Right lobe of liver (tissue), 6 donors: Measurements from ENCODE around the gene MYL2. TPM values are rescaled to one million over a fixed set of nuclear protein-coding genes. Genes with fewer than 3 reads are reported as not detected.
A peak's percentile ranks its signal among the peaks of the same experiment; 100 is the strongest.

Experiments
- ATAC-seq, 4 donors: fragments of 200-7000 bp; cut with Tn5 transposase; one replicate each; pipeline ENCODE4 v1.9.1; 2020; ENCODE audit warnings: mild to moderate bottlenecking in 4 of 4, moderate library complexity in 4 of 4
- DNase-seq, 3 donors: peaks; one replicate each; pipeline ENCODE4 v3.0.0-alpha.2; 2020
- H3K27ac ChIP-seq, 3 donors: fragments of 200-600 bp; one replicate each; pipeline ENCODE4 v1.8.0; 2022
- H3K27me3 ChIP-seq, 2 donors: fragments of 200-600 bp; one replicate each; pipeline ENCODE4 v1.8.0; 2022
- H3K36me3 ChIP-seq, 4 donors: fragments of 200-600 bp; sonication (generic) in 1 of 4; one replicate each; pipeline versions ENCODE4 v1.5.1 to v1.8.0; 2017 to 2022; ENCODE audit warnings: control low read depth in 1 of 4
- H3K4me1 ChIP-seq, 4 donors: fragments of 200-600 bp; sonication (generic) in 1 of 4; one replicate each; pipeline versions ENCODE4 v1.5.1 to v1.8.0; 2017 to 2022; ENCODE audit warnings: control low read depth in 1 of 4
- H3K4me3 ChIP-seq, 3 donors: fragments of 200-600 bp; one replicate each; pipeline ENCODE4 v1.8.0; 2022
- H3K9me3 ChIP-seq, 4 donors: fragments of 200-600 bp; sonication (generic) in 1 of 4; one replicate each; pipeline versions ENCODE4 v1.5.1 to v1.8.0; 2017 to 2022; ENCODE audit warnings: control low read depth in 1 of 4
- CTCF ChIP-seq, 4 donors: fragments of 200-600 bp in 3 of 4; fragments of 450-650 bp in 1 of 4; IDR thresholded peaks; one replicate each; pipeline versions ENCODE4 v1.5.1 to v1.8.0; 2016 to 2022; ENCODE audit warnings: antibody characterized with exemption in 4 of 4, mild to moderate bottlenecking in 2 of 4
- POLR2A ChIP-seq: fragments of 450-650 bp; IDR thresholded peaks from one replicate; pipeline ENCODE4 v1.6.1; 2017; ENCODE audit warnings: antibody characterized with exemption, mild to moderate bottlenecking
- WGBS: methylation state at CpG from one replicate; pipeline ENCODE4 v1.1.6; 2018; ENCODE audit warnings: low coverage, low lambda C conversion rate; ENCODE audit not compliant: insufficient coverage; ENCODE audit errors: missing lambda C conversion rate; 5-methylcytosine and 5-hydroxymethylcytosine counted together
- intact Hi-C, 2 donors: fragments of 100-400 bp; cut with DNase I; formaldehyde crosslinking; loops; one replicate each; pipeline versions ENCODE4 v1.11.2 to v1.14.1; 2022
- total RNA-seq, 6 experiments: library from RNA; depleted of rRNA in 2 of 6; stranded (reverse); fragments of >200 nt in 2 of 6; fragmentation: NEBNext Ultra II Directional in 3 of 6; extraction: Animal tissue kit (Norgen Biotek cat#: 25700) in 3 of 6; gene quantifications; one replicate each; pipeline versions ENCODE4 v1.1.0 to v1.2.4, GENCODE V29; 2016 to 2023
- donor health status: DM: no; HTN: yes; CAD: no.
- donor health status: DM: no; HTN: no; CAD: no.
- donor health status: DM: no; HTN: no; CAD: no.
- donor health status: DM: no; HTN: yes; CAD: no.
- donor health status: DM: no; HTN: yes; CAD: no.

Gene MYL2
- total RNA-seq, 6 experiments from 2014 or later, result 0.49 to 4.3 (median 1.0) TPM

GRCh38 chr12:110929818-110930217 is 9.4 kb upstream of the MYL2 start:
- WGBS, result 100% methylated on average over 1 of the region's 1 CpG
- DNase-seq, result no peak
- TF ChIP-seq POLR2A, result no peak
- no peak for TF ChIP-seq CTCF (IDR thresholded peaks at IDR 0.05)
- Histone ChIP-seq H3K36me3 (no peaks in the 10 kb centered on the region), H3K27me3 (no peaks in the 10 kb centered on the region), H3K9me3 (no peaks in the 10 kb centered on the region), H3K4me1 (no peaks in the 10 kb centered on the region), H3K4me3 (no peak overlapping the region), H3K27ac (no peak overlapping the region)
- no peak for ATAC-seq
- intact Hi-C loops, result loop anchor here in 1 of 2 donors (10.0 kb wide), 1 partner anchor 375 kb away; no protein-coding TSS in a partner anchor

DNA sequence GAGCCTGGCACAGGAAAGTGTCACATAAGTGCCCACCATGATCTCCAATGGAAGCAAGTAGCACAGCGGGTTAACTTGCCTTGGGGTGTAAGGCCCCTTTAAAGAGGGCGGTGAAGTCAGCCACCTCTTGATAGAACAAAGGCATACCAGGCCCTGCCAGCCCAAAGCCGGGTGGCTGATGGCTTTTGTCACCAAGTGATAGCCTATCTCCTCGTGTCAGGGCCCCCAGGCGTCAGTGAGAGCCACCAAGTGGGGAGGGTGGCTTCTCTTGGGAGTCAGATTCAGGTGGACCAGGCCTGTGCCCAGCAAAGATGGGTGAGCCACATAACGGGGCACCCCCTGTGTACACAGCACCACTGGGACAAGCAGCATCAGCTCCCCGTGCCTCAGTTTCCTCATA is 8.3 kb upstream of the MYL2 start:
- WGBS, result 71% methylated on average over 2 of the region's 7 CpGs
- no peak for TF ChIP-seq CTCF (IDR thresholded peaks at IDR 0.05)
- no peak for TF ChIP-seq POLR2A
- intact Hi-C loops, result no loop called here
- H3K27me3 ChIP-seq, result no peaks in the 10 kb centered on the region
- no peaks in the 10 kb centered on the region for H3K9me3 ChIP-seq
- no peak overlapping the region for H3K27ac ChIP-seq
- no peak overlapping the region for H3K4me3 ChIP-seq
- ATAC-seq (no peak), DNase-seq (peak in 1 of 3 donors; percentile 39)
- no peaks in the 10 kb centered on the region for H3K4me1 ChIP-seq
- no peaks in the 10 kb centered on the region for H3K36me3 ChIP-seq

DNA sequence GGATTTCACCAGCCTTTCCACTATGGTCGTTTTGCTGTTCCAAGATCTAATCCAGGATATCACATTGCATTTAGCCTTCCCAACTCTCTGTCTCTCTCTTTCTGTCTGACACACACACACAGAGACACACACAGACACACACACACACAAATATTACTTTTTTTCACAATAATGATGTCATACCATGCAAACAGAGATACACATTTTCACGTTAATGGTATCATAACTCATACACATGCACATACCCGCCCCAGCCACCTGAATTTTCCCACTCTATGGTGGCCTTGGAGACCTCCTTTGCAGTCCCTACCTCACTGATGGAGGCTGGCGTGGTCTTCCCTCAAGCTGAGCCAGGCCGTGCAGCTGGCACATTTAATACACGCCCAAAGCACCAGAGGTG is 7.2 kb upstream of the MYL2 start:
- no peak overlapping the region for H3K4me3 ChIP-seq
- H3K9me3 ChIP-seq, result no peaks in the 10 kb centered on the region
- H3K27me3 ChIP-seq, result no peaks in the 10 kb centered on the region
- WGBS, result 58% methylated on average over 6 of the region's 6 CpGs
- intact Hi-C loops, result no loop called here
- no peak for DNase-seq
- no peaks in the 10 kb centered on the region for H3K36me3 ChIP-seq
- ATAC-seq, result no peak
- TF ChIP-seq POLR2A, result no peak
- no peak for TF ChIP-seq CTCF (IDR thresholded peaks at IDR 0.05)
- no peak overlapping the region for H3K27ac ChIP-seq
- H3K4me1 ChIP-seq, result no peaks in the 10 kb centered on the region

DNA sequence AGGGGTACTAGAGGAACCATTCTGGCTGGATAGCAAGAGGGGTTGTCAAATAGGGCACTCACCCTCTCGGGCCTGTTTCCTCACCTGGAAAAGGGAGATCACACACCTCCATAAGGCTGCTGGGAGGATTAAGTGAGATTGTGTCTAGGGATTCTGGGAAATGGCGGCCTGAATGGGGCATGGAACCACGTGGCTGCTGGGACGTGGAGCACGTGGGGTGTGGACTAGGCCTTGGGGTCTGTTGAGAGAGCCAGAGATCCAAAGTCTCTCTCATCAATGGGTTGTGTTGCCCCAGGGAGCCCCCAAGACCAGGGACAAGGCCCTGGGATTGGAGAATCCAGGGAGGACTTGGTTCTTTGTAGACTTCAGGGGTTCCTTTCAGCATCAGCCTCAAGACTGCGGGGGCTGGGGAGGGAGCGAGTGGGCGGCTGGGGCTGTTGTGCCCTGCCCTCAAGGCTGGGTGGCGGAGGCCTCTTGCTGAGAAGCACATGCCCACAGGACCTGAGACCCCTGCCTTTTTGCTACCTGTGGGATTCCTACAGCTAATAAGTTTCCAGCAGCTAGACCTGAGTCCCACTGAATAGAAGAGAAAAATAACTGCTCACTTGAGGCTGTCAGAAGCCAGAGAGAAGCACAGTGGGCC is 3.4 kb upstream of the MYL2 start:
- DNase-seq (no peak), ATAC-seq (no peak)
- no peaks in the 10 kb centered on the region for H3K9me3 ChIP-seq
- no peaks in the 10 kb centered on the region for H3K27me3 ChIP-seq
- no CpG with 5 or more reads among the region's 9 CpGs for WGBS
- no peaks in the 10 kb centered on the region for H3K4me1 ChIP-seq
- H3K4me3 ChIP-seq, result no peak overlapping the region
- H3K36me3 ChIP-seq, result no peaks in the 10 kb centered on the region
- H3K27ac ChIP-seq, result no peak overlapping the region
- TF ChIP-seq CTCF (IDR thresholded peaks at IDR 0.05), result no peak
- TF ChIP-seq POLR2A, result no peak
- intact Hi-C loops, result no loop called here
